Testis (tissue), 2 donors: Measurements from ENCODE around the gene DNAJB8.

Experiments used
- POLR2A ChIP-seq: fragments of 450-650 bp; IDR thresholded peaks from one replicate; pipeline ENCODE4 v1.6.1; 2017; ENCODE audit warnings: antibody characterized with exemption, mild to moderate bottlenecking, moderate library complexity
- TF ChIP-seq, protein P1 (sequence below), 3 experiments: fragments of 450-650 bp in 2 of 3; fragments of 200-600 bp in 1 of 3; sonication (generic) in 1 of 3; IDR thresholded peaks; one replicate each; pipeline ENCODE4 v1.5.1; 2016 to 2019; ENCODE audit warnings: antibody characterized with exemption in 3 of 3, mild to moderate bottlenecking in 2 of 3, moderate library complexity in 1 of 3

DNA sequence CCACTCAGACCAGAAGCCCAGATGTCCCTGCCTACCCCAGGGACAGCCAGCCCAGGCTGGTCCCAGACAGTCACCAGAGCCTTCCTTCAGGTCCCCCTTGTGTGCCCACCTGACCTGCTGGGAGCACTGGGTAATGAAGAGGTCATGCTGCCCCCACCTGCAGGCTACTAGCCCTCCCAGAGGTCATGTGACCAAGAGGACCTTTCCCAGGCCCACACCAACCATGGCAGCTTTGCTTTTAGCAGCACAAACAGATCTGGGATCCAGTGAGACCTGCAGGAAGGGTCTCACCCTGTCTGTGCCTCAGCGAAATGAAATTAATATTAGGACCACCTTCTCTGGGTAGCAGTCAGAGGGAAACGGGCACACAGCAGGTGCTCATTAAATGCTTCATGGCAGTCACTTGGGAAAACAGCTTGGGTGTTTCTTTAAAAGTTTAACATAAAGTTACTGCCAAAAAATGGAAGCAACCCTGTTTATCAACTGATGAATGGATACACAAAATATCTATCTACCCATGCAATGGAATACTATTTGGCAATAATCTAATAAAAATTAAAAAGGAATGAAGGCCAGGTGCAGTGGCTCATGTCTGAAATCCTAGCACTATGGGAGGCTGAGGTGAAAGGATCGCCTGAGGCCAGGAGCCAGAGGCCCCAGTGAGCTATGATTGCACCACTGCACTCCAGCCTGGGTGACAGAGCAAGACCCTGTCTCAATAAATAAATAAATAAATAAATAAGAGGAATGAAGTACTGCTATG is 43.7 kb downstream of the DNAJB8 start:
- TF ChIP-seq, protein P1, sequence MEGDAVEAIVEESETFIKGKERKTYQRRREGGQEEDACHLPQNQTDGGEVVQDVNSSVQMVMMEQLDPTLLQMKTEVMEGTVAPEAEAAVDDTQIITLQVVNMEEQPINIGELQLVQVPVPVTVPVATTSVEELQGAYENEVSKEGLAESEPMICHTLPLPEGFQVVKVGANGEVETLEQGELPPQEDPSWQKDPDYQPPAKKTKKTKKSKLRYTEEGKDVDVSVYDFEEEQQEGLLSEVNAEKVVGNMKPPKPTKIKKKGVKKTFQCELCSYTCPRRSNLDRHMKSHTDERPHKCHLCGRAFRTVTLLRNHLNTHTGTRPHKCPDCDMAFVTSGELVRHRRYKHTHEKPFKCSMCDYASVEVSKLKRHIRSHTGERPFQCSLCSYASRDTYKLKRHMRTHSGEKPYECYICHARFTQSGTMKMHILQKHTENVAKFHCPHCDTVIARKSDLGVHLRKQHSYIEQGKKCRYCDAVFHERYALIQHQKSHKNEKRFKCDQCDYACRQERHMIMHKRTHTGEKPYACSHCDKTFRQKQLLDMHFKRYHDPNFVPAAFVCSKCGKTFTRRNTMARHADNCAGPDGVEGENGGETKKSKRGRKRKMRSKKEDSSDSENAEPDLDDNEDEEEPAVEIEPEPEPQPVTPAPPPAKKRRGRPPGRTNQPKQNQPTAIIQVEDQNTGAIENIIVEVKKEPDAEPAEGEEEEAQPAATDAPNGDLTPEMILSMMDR (IDR thresholded peaks at IDR 0.05): no peak
- TF ChIP-seq POLR2A: no peak
